Caki2 (cell line): Measurements from ENCODE around the gene KCNQ1. TPM values are rescaled to one million over a fixed set of nuclear protein-coding genes. Genes with fewer than 3 reads are reported as not detected.

Experiments used
- DNase-seq: peaks from one replicate; pipeline ENCODE4 v3.0.0-alpha.2; 2015; ENCODE audit warnings: low read depth
- in situ Hi-C: cut with HindIII; loops from 2 replicates; pipeline ENCODE4 v1.10.0; 2016; ENCODE audit warnings: low sequenced_read_pairs, low pct_unique_long_range_greater_than_20kb, mixed read lengths
- total RNA-seq: library from RNA; depleted of rRNA; stranded (reverse); fragments of >200 nt; shearing (Covaris generic); gene quantifications from 2 replicates; pipeline ENCODE4 v1.2.3, GENCODE V29; 2014; ENCODE audit warnings: low replicate concordance

KCNQ1 gene
- total RNA-seq, 1 experiment from 2014 or later, result not detected

GRCh38 chr11:2832533-2833020 is 387.8 kb downstream of the KCNQ1 start:
- in situ Hi-C loops, result no loop called here
- DNase-seq, result no peak

DNA sequence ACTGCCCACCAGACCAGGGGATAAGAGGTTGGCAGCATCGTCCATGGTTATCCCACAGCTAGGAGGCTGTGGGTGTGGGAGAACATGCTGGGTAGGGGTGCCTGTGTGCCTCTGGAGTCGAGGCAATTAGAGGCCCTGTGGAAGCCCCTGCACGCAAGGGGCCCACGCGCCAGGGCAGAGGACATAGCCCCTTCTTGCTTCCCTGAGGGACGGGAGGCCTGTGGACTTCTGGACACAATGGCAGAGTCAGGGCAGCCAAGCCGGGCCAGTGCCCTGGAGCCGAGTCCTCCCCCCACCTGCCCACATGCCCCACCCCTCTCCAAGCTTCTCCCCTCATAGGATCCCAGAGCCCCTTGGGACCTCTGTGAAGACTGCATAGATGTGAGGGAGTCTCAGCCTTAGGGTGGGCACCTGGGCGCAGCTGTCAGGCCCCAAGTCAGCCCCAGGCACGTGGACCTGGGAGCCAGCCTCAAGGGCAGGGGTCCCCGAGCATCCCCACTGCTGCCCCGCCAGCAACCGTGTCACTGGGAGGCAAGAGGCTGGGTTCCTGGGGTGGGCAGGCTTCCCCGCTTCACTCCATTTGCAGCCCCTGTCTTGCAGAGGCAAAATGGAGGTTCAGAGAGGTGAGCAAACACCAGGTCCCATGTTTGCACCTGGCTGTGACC is 388.4 kb downstream of the KCNQ1 start:
- in situ Hi-C loops, result no loop called here
- no peak for DNase-seq

DNA sequence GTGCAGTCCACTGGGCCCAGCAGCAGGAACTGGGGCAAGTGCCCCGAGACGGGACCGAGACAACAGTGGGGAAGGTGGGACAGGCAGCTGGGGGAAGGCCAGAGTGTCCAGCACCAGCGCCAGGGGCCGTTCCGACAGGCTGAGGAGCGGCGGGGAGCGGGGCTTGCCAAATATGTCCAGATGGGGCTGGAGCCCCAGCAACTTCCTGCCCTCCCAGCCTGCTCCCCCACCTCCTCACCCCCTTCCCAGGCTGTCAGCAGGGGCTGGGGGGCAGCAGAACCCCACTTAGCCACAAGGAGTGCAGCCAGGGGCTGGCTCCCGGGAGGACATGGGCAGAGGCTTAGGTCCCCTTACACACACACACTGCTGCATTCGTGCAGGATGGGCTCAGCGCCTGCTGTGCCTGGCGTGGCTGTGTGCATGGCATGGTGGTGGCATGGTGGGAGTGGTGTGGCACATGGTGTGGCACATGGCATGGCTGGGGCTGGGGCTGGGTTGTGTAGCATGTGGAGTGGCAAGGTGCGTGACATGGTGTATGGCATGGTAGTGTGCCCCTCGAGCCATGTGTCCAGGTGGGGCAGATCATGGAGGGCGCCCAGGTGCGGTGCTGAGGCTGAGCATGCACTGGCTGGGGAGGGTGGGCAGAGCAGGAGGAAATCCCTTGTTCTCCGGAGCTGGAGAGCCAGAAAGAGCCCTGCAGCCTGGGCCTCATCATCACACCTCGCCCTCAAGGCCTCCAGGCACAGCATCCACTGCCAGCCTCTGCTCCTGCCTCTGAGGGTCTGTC is 389.1 kb downstream of the KCNQ1 start:
- in situ Hi-C loops, result no loop called here
- no peak for DNase-seq

DNA sequence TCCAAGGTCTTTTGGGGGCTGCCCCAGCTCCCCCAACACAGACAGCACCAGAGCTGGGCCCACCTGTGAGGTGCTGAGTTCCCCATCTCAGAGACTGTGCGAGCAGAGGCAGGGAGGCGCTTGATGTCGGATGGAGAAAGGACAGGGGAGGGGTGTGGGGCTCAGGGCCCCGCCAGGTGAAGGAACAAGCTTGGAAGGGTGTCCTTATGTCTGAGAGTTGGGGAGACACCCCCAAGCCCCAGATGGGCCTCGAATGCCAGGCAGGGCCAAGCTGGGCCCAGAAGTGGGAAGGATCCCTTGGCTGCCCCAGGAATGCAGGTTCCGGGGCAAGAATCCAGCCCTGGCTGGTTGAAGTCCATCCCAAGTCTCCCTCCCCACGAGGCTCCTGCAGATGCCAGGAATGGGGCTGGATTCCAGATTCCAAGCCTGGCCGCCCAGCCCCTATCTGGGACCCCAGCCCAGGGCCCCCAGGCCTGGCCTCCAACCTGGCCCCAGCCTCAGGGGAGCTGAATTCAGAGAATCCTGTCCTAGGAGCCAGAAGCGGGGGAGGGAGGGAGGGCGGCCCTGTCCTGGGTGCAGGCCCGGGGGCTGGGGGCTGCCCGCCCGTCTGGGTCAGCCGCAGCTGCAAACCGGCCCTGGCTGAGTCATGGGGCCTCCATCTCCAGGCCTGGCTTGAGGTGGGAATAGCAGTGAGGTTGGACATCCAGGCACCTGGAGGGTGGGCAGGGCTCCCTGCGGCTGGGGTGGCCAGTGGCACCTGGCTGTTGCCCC is 389.9 kb downstream of the KCNQ1 start:
- in situ Hi-C loops, result no loop called here
- DNase-seq, result no peak

GRCh38 chr11:2835296-2835695 is 390.5 kb downstream of the KCNQ1 start:
- no peak for DNase-seq

GRCh38 chr11:2835751-2836150 is 390.9 kb downstream of the KCNQ1 start:
- in situ Hi-C loops, result no loop called here
- DNase-seq, result no peak

More at GRCh38 chr11:2835296-2835695, 390.5 kb downstream of the KCNQ1 start:
- in situ Hi-C loops, result no loop called here

- in situ Hi-C loops, result no loop called here
- DNase-seq, result no peak
Measured at GRCh38 chr11:2836315-2837095, 391.7 kb downstream of the KCNQ1 start.

DNA sequence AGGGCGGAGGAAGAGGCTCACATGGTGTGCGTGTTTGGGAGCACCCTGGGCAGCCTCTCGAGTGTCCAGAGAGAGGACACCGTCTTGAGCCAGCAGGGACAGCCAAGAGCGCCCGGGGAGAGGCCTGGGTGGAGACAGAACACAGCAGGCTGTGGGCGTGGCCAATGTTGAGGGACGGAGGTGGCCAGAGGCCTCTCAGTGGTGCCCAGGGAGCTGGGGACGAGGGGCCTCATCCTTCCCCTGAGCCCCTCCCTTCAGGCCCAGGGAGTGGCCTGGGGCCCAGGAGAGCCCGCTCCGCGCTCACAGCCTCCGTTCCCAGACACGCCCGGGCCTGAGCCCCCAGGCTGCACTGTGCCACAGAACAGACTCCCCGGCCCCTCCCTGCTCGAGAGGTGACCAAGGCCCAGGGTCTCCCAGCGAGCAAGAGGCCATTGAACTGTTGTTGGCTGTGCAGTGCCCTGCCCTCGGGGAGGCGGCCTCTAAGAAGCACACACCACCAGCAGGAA is 392.3 kb downstream of the KCNQ1 start:
- peak; percentile 10 for DNase-seq
- in situ Hi-C loops, result no loop called here

DNA sequence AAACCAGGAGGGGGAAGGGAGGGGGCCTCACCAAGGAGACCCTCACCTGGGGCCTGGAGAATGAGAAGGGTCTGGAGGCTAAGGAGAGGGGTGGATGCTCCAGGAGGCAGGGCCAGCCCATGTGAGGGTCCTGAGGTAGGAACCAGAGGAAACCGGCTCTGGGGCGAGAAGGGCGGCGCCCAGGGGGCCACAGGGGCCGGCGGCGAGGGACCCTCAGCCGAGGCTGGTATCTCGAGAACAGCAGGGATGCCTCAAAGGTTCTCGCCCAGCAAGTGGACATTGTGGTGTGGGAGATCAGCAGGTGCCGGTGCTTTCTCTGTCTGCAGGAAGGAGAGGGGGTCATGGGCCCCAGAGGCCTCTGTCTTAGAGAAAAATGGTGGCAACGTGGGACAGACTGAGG is 392.8 kb downstream of the KCNQ1 start:
- DNase-seq, result no peak
- in situ Hi-C loops, result no loop called here

DNA sequence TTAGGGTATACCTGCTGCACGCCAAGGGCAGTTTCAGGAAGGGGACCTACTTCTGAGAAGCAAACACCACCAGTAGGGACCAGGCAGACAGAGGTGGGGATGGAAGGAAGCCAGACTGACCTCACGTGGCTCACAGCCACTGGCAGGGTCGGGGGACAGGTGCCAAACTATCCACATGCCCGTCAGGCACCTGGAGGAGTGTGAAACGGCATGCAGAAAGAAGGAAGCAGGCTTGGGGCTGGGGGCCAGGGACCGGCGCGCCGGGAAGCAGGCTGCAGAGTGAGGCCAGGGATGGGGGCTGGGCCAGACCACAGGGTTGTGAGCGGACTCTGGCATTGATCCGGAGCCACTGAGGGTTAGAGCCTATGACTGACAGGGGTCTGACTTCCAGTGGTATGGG is 393.3 kb downstream of the KCNQ1 start:
- DNase-seq, result no peak
- in situ Hi-C loops, result no loop called here

GRCh38 chr11:2838676-2839294 is 394.0 kb downstream of the KCNQ1 start:
- DNase-seq, result no peak
- in situ Hi-C loops, result no loop called here

DNA sequence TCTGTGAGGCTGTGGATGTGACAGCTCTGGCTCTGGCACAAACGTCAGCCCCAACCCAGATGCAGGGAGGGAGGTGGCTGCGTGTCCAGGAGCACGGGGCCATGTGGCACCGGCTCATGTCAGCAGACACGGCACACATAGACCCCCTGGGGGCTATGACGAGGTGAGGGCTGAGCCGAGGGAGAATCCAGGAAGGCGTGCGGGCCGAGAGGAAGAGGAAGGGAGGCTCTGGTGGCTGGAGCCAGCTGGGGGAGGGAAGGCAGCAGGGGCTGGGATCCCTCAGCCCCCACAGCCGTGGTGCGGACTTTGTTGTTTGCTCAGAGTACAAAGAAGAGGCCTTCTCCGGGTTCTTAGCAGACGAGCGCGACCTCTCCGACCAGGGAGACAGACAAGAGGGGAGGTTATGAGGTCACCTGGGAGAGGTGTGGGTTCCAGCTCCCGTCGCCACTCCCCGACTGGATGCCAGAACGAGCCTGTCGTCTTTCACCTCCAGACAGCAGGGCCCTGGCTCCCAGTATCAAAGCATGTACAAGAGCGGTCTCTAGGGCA is 394.7 kb downstream of the KCNQ1 start:
- in situ Hi-C loops, result no loop called here
- DNase-seq, result no peak

- in situ Hi-C loops, result no loop called here
- no peak for DNase-seq
Measured at GRCh38 chr11:2841411-2842190, 396.8 kb downstream of the KCNQ1 start.

- in situ Hi-C loops, result no loop called here
Measured at GRCh38 chr11:2842876-2843275, 398.1 kb downstream of the KCNQ1 start.

DNA sequence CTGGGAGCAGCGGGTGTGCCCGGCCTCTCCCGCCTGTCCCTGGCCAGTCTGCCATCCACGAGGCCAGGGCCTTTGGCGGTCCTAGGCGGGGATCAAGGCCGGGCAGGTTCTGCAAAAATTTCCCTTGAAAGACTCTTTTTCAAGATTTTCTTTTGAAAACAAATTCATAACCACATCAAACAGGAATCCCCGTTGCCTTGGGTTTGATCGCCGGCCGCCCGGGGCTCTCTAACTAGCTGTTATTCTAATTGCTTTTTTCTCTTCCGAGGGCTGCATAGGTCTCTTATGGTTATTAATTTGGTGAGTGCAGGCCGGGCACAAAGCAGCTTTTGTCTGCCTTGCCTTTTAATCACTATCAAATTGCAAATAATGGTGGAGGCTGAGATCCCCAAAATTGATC is 398.7 kb downstream of the KCNQ1 start:
- no peak for DNase-seq
- in situ Hi-C loops, result no loop called here

More at GRCh38 chr11:2842876-2843275, 398.1 kb downstream of the KCNQ1 start:
- no peak for DNase-seq

DNA sequence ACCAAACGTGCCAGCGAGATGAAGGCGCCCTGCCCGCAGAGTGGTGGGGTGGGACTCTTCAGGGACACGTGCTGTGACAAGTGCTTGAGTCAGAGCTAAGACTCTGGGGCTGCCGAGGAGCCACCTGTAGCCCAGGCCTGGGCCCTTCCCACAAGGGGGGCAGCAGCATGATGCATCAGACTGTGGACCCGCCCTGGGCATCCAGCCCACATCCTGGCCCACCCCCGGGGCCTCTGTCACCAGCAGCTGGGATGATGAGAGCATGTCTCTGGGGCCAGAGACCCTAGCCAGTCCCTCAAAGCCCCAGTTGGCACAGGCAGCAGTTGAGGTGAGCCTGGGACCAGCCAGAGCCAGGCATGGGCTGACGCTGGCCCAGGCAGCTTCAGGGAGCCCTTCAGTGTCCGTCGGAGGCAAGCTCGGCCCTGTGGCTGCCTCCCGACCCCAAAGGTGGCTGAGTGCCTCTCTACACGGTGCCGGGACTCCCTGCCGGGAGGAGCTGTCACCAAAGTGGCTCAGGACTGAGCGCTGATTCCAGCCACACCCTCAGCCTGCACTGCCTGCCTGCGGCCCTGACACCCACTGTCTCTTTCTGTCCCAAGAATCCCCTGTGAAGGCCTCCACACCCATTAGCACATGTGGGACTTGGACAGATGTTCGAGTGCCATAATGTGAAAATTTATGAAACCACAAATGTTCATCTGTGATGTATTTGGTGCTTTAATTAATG is 399.5 kb downstream of the KCNQ1 start:
- DNase-seq, result no peak
- in situ Hi-C loops, result no loop called here
